Muscle of leg (tissue), 11 donors: Measurements from ENCODE around the gene FPGS. TPM values are rescaled to one million over a fixed set of nuclear protein-coding genes. Genes with fewer than 3 reads are reported as not detected.
"Not testable (repeated sequence)": the region's sequence is repeated elsewhere in the genome, so short reads cannot be mapped to it uniquely, and the experiment has no call there.

Experiments
- DNase-seq: peaks from one replicate; pipeline ENCODE4 v3.0.0; 2013
- H3K27ac ChIP-seq: one replicate; pipeline ENCODE4 v1.5.1; 2013; ENCODE audit warnings: mild to moderate bottlenecking, low read length, control low read depth
- H3K27me3 ChIP-seq: one replicate; pipeline ENCODE4 v1.6.1; 2013; ENCODE audit warnings: low read length; ENCODE audit not compliant: control insufficient read depth, insufficient read depth
- H3K36me3 ChIP-seq: one replicate; pipeline ENCODE4 v1.6.1; 2013; ENCODE audit warnings: low read length; ENCODE audit not compliant: control insufficient read depth, insufficient read depth
- H3K4me1 ChIP-seq: one replicate; pipeline ENCODE4 v1.6.1; 2013; ENCODE audit warnings: low read length; ENCODE audit not compliant: control insufficient read depth, insufficient read depth
- H3K4me3 ChIP-seq: one replicate; pipeline ENCODE4 v1.5.1; 2013; ENCODE audit warnings: low read length, control low read depth
- H3K9me3 ChIP-seq: replicated peaks from 2 replicates; pipeline ENCODE4 v1.6.1; 2013; ENCODE audit warnings: low read depth, low read length; ENCODE audit not compliant: control insufficient read depth
- WGBS: methylation state at CpG from one replicate; pipeline ENCODE4 v1.1.5; 2013; ENCODE audit warnings: missing lambda C conversion rate; ENCODE audit not compliant: insufficient coverage; 5-methylcytosine and 5-hydroxymethylcytosine counted together
- polyA plus RNA-seq, 8 donors: library from polyadenylated mRNA; unstranded; fragments of 120-200 nt; gene quantifications; one replicate each; pipeline versions ENCODE4 v1.2.1 to v1.2.3, GENCODE V29; 2013; ENCODE audit warnings: inconsistent platforms in 1 of 8, low replicate concordance in 1 of 8; ENCODE audit not compliant: insufficient read length in 8 of 8, insufficient read depth in 1 of 8
- total RNA-seq: library from RNA; stranded (reverse); fragments of 120-200 nt; gene quantifications from one replicate; pipeline ENCODE4 v1.2.4, GENCODE V29; 2013

The FPGS gene
- total and polyA plus RNA-seq, 9 donors = 34.7 to 52.4 (median 43.6) TPM

GRCh38 chr9:127822108-127822507 lies 19.4 kb downstream of the FPGS start:
- Histone ChIP-seq H3K27ac (no peak overlapping the region), H3K4me3 (no peak overlapping the region), H3K4me1 (peaks cover 42% of the 10 kb centered on the region), H3K9me3 (no peaks in the 10 kb centered on the region), H3K36me3 (peaks cover 64% of the 10 kb centered on the region), H3K27me3 (no peaks in the 10 kb centered on the region)
- DNase-seq = no peak
- no CpG with 5 or more reads among the region's 4 CpGs for WGBS

- Histone ChIP-seq H3K4me3 (no peak overlapping the region), H3K36me3 (peaks cover 44% of the 10 kb centered on the region)
- DNase-seq = no peak
Measured at GRCh38 chr9:127825319-127826051, 22.8 kb downstream of the FPGS start.

GRCh38 chr9:127826253-127826913 lies 23.7 kb downstream of the FPGS start:
- WGBS = 65% methylated on average over 6 of the region's 7 CpGs
- DNase-seq = no peak
- peaks cover 39% of the 10 kb centered on the region for H3K36me3 ChIP-seq
- H3K4me3 ChIP-seq = no peak overlapping the region
- no peaks in the 10 kb centered on the region for H3K27me3 ChIP-seq
- H3K9me3 ChIP-seq = no peaks in the 10 kb centered on the region
- H3K4me1 ChIP-seq = peaks cover 46% of the 10 kb centered on the region
- no peak overlapping the region for H3K27ac ChIP-seq

More at GRCh38 chr9:127825319-127826051, 22.8 kb downstream of the FPGS start:
- Histone ChIP-seq H3K4me1 (peaks cover 46% of the 10 kb centered on the region), H3K9me3 (no peaks in the 10 kb centered on the region), H3K27me3 (no peaks in the 10 kb centered on the region), H3K27ac (no peak overlapping the region)
- WGBS = 45% methylated on average over 23 of the region's 42 CpGs

GRCh38 chr9:127828262-127829031 lies 25.8 kb downstream of the FPGS start:
- Histone ChIP-seq H3K27ac (peak overlapping the region; percentile 92), H3K36me3 (peaks cover 39% of the 10 kb centered on the region), H3K27me3 (no peaks in the 10 kb centered on the region), H3K9me3 (no peaks in the 10 kb centered on the region), H3K4me3 (peak overlapping the region; percentile 28), H3K4me1 (peaks cover 43% of the 10 kb centered on the region)
- 7% methylated on average over 33 of the region's 34 CpGs for WGBS
- DNase-seq = peak; percentile 92

GRCh38 chr9:127829205-127829906 lies 26.7 kb downstream of the FPGS start:
- WGBS = 95% methylated on average over 3 of the region's 6 CpGs
- Histone ChIP-seq H3K9me3 (no peaks in the 10 kb centered on the region), H3K27me3 (no peaks in the 10 kb centered on the region), H3K4me1 (peaks cover 43% of the 10 kb centered on the region), H3K4me3 (no peak overlapping the region), H3K36me3 (peaks cover 32% of the 10 kb centered on the region), H3K27ac (peak overlapping the region; percentile 92)
- no peak for DNase-seq

- H3K9me3 ChIP-seq = no peaks in the 10 kb centered on the region
- 39% methylated on average over 2 of the region's 7 CpGs for WGBS
- peaks cover 48% of the 10 kb centered on the region for H3K4me1 ChIP-seq
- H3K27me3 ChIP-seq = no peaks in the 10 kb centered on the region
- no peak for DNase-seq
- H3K36me3 ChIP-seq = peaks cover 9% of the 10 kb centered on the region
- H3K4me3 ChIP-seq = no peak overlapping the region
- H3K27ac ChIP-seq = peak overlapping the region; percentile 35
Measured at GRCh38 chr9:127832248-127832647, 29.6 kb downstream of the FPGS start.

- DNase-seq = peak; percentile 83
- Histone ChIP-seq H3K4me3 (no peak overlapping the region), H3K27ac (peak overlapping the region; percentile 47), H3K4me1 (peaks cover 50% of the 10 kb centered on the region), H3K36me3 (peaks cover 9% of the 10 kb centered on the region), H3K9me3 (no peaks in the 10 kb centered on the region), H3K27me3 (no peaks in the 10 kb centered on the region)
- no CpG with 5 or more reads among the region's 1 CpG for WGBS
Measured at GRCh38 chr9:127833555-127833954, 30.9 kb downstream of the FPGS start.

GRCh38 chr9:127835991-127836516 lies 33.4 kb downstream of the FPGS start:
- Histone ChIP-seq H3K27ac (peak overlapping the region; percentile 88), H3K4me3 (no peak overlapping the region), H3K9me3 (no peaks in the 10 kb centered on the region), H3K4me1 (peaks cover 51% of the 10 kb centered on the region), H3K27me3 (no peaks in the 10 kb centered on the region), H3K36me3 (peaks cover 9% of the 10 kb centered on the region)
- 14% methylated on average over 10 of the region's 17 CpGs for WGBS
- DNase-seq = peak; percentile 78

- not testable (repeated sequence) for H3K9me3 ChIP-seq, H3K4me3 ChIP-seq, DNase-seq, H3K27me3 ChIP-seq
- Histone ChIP-seq H3K27ac (peak overlapping the region; percentile 88), H3K4me1 (peaks cover 53% of the 10 kb centered on the region), H3K36me3 (peaks cover 11% of the 10 kb centered on the region)
- 69% methylated on average over 3 of the region's 3 CpGs for WGBS
Measured at GRCh38 chr9:127836561-127836960, 33.9 kb downstream of the FPGS start.
